ENCODE results near the gene EEF1E1. TPM values are rescaled to one million over a fixed set of nuclear protein-coding genes. Genes with fewer than 3 reads are reported as not detected.

EEF1E1 gene
- total and polyA plus RNA-seq, 9 of the 15 experiments (the other 6 are each of a cell fraction or from before 2014, with no cell fraction given), result 135 to 1,355 (median 327) TPM

- no peak overlapping the region for H3K4me2 ChIP-seq (ENCODE audit: insufficient read depth, low read length)
- no peaks in the 10 kb centered on the region for H3K9me1 ChIP-seq (ENCODE audit: control insufficient read depth, insufficient read depth, low read length)
- in situ Hi-C loops (cut with MboI), result no loop called here
- H3K27me3 ChIP-seq (ENCODE audit: control insufficient read depth in 2 of 2, insufficient read depth in 2 of 2, low read length in 2 of 2), result no peaks in the 10 kb centered on the region
- intact Hi-C loops (cut with micrococcal nuclease), result no loop called here
- H3K9ac ChIP-seq (ENCODE audit: insufficient read depth in 1 of 2, low read depth in 2 of 2, low read length in 2 of 2), result no peak overlapping the region
- H4K20me1 ChIP-seq (replicated peaks; ENCODE audit: control insufficient read depth, insufficient read depth, low read length), result no peaks in the 10 kb centered on the region
- H3K9me3 ChIP-seq (replicated peaks; ENCODE audit: control insufficient read depth, insufficient read depth, low read depth, low read length), result no peaks in the 10 kb centered on the region
- DNase-seq (ENCODE audit: extremely low read depth in 1 of 4, low spot score in 3 of 4) (no peak), ATAC-seq (no peak), FAIRE-seq (no peak)
- no peak overlapping the region for H2AFZ ChIP-seq (ENCODE audit: low read depth, low read length)
- BruUV-seq (replicated peaks), result no TSS peak
- H3K36me3 ChIP-seq (ENCODE audit: control insufficient read depth, insufficient read depth, low read length), result peaks cover 16% of the 10 kb centered on the region; the same call in 2 of the 3 replicates
- CTCF ChIA-PET (ENCODE audit: low intra/inter-chr PET ratio), result no interaction called here
- 89% methylated on average over 3 of the region's 3 CpGs for WGBS (ENCODE audit: insufficient coverage, low coverage, missing lambda C conversion rate)
- H3K4me1 ChIP-seq (replicated peaks in 1 of 2; ENCODE audit: control insufficient read depth in 2 of 2, insufficient read depth in 2 of 2, low read length in 2 of 2), result no peaks in the 10 kb centered on the region
- TF ChIP-seq POLR2G (IDR thresholded peaks at IDR 0.05; ENCODE audit: low read depth, low read length) (no peak), SRF (CRISPR knock-in tag; IDR thresholded peaks at IDR 0.05) (no peak), ZNF717 (CRISPR knock-in tag; IDR thresholded peaks at IDR 0.05) (no peak), ATF3 (IDR thresholded peaks at IDR 0.05) (peak; percentile 40; the same call in 1 of the 2 replicates), ATF3 (CRISPR knock-in tag; conservative IDR thresholded peaks at IDR 0.05) (no peak), FOSL1 (tag; conservative IDR thresholded peaks at IDR 0.05) (peak; percentile 46), SUPT5H (IDR thresholded peaks at IDR 0.05) (no peak), RNF219 (CRISPR knock-in tag; IDR thresholded peaks at IDR 0.05) (no peak), HNRNPL (IDR thresholded peaks at IDR 0.05; ENCODE audit: low read depth, low read length) (no peak), RBBP5 (IDR thresholded peaks at IDR 0.05; ENCODE audit: borderline replicate concordance, insufficient read depth, low read length, poor library complexity, severe bottlenecking) (no peak)
- TF ChIP-seq, protein P1, sequence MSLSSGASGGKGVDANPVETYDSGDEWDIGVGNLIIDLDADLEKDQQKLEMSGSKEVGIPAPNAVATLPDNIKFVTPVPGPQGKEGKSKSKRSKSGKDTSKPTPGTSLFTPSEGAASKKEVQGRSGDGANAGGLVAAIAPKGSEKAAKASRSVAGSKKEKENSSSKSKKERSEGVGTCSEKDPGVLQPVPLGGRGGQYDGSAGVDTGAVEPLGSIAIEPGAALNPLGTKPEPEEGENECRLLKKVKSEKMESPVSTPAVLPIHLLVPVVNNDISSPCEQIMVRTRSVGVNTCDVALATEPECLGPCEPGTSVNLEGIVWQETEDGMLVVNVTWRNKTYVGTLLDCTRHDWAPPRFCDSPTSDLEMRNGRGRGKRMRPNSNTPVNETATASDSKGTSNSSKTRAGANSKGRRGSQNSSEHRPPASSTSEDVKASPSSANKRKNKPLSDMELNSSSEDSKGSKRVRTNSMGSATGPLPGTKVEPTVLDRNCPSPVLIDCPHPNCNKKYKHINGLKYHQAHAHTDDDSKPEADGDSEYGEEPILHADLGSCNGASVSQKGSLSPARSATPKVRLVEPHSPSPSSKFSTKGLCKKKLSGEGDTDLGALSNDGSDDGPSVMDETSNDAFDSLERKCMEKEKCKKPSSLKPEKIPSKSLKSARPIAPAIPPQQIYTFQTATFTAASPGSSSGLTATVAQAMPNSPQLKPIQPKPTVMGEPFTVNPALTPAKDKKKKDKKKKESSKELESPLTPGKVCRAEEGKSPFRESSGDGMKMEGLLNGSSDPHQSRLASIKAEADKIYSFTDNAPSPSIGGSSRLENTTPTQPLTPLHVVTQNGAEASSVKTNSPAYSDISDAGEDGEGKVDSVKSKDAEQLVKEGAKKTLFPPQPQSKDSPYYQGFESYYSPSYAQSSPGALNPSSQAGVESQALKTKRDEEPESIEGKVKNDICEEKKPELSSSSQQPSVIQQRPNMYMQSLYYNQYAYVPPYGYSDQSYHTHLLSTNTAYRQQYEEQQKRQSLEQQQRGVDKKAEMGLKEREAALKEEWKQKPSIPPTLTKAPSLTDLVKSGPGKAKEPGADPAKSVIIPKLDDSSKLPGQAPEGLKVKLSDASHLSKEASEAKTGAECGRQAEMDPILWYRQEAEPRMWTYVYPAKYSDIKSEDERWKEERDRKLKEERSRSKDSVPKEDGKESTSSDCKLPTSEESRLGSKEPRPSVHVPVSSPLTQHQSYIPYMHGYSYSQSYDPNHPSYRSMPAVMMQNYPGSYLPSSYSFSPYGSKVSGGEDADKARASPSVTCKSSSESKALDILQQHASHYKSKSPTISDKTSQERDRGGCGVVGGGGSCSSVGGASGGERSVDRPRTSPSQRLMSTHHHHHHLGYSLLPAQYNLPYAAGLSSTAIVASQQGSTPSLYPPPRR (CRISPR knock-in tag; IDR thresholded peaks at IDR 0.05; ENCODE audit: borderline replicate concordance), result no peak
- POLR2A ChIA-PET, result interaction anchor here (0.6 kb wide), 1 partner anchor 469 kb away, joined by 5 read pairs; no protein-coding TSS in a partner anchor
- H3K79me2 ChIP-seq (ENCODE audit: control insufficient read depth, insufficient read depth, low read length), result no peaks in the 10 kb centered on the region
- H3K27ac ChIP-seq (ENCODE audit: extremely low read depth, low read depth, low read length), result no peak overlapping the region
- no peak overlapping the region for H3K4me3 ChIP-seq
Observed at GRCh38 chr6:8047541-8048292, 54.6 kb downstream of the EEF1E1 start.
